Stomach smooth muscle (tissue), 2 donors: ENCODE results near the gene CTSZ.

Experiments
- H3K27ac ChIP-seq: one replicate; pipeline ENCODE4 v1.7.0; 2013; ENCODE audit warnings: mild to moderate bottlenecking, low read length, inconsistent platforms
- H3K27me3 ChIP-seq, 2 donors: one replicate each; pipeline ENCODE4 v1.7.0; 2013; ENCODE audit warnings: low read length in 2 of 2; ENCODE audit not compliant: insufficient read depth in 2 of 2, control insufficient read depth in 1 of 2
- H3K36me3 ChIP-seq, 2 donors: one replicate each; pipeline ENCODE4 v1.7.0; 2013; ENCODE audit warnings: low read length in 2 of 2; ENCODE audit not compliant: control insufficient read depth in 2 of 2, insufficient read depth in 2 of 2
- H3K4me1 ChIP-seq: one replicate; pipeline ENCODE4 v1.7.0; 2013; ENCODE audit warnings: low read length; ENCODE audit not compliant: control insufficient read depth, insufficient read depth
- H3K4me3 ChIP-seq, 2 donors: one replicate each; pipeline ENCODE4 v1.7.0; 2013; ENCODE audit warnings: low read length in 2 of 2
- H3K9ac ChIP-seq, 2 donors: one replicate each; pipeline ENCODE4 v1.7.0; 2013; ENCODE audit warnings: low read length in 2 of 2, mild to moderate bottlenecking in 1 of 2
- H3K9me3 ChIP-seq, 2 donors: one replicate each; pipeline ENCODE4 v1.7.0; 2013; ENCODE audit warnings: low read length in 2 of 2; ENCODE audit not compliant: control insufficient read depth in 2 of 2
- donor health status: healthy.
- donor health status: Pancreatic carcinoma.

CTSZ gene

GRCh38 chr20:59022754-59023153, 15.7 kb upstream of the CTSZ start:
- H3K4me1 ChIP-seq, result no peaks in the 10 kb centered on the region
- H3K4me3 ChIP-seq, result no peak overlapping the region
- no peak overlapping the region for H3K9ac ChIP-seq
- peaks cover 21 to 27% of the 10 kb centered on the region in 2 donors for H3K36me3 ChIP-seq
- no peaks in the 10 kb centered on the region for H3K27me3 ChIP-seq
- H3K27ac ChIP-seq, result no peak overlapping the region
- no peaks in the 10 kb centered on the region for H3K9me3 ChIP-seq

- H3K27me3 ChIP-seq, result no peaks in the 10 kb centered on the region
- no peaks in the 10 kb centered on the region for H3K9me3 ChIP-seq
- peaks cover 17 to 23% of the 10 kb centered on the region in 2 donors for H3K36me3 ChIP-seq
- H3K9ac ChIP-seq, result peak overlapping the region in 1 of 2 donors; percentile 10
- no peak overlapping the region for H3K4me3 ChIP-seq
- H3K27ac ChIP-seq, result no peak overlapping the region
- H3K4me1 ChIP-seq, result no peaks in the 10 kb centered on the region
Observed at GRCh38 chr20:59020938-59021551, 14.0 kb upstream of the CTSZ start.

- no peaks in the 10 kb centered on the region for H3K4me1 ChIP-seq
- H3K9ac ChIP-seq, result no peak within 1 kb of the TSS
- no peaks in the 10 kb centered on the region for H3K27me3 ChIP-seq
- H3K4me3 ChIP-seq, result no peak within 1 kb of the TSS
- H3K27ac ChIP-seq, result no peak within 1 kb of the TSS
- H3K36me3 ChIP-seq, result peaks cover 5 to 13% of the 10 kb centered on the region in 2 donors
- H3K9me3 ChIP-seq, result no peaks in the 10 kb centered on the region
Observed at GRCh38 chr20:59019217-59019616, 12.2 kb upstream of the CTSZ start, which contains the start of gene TUBB1. TSS of gene TUBB1 (plus strand) at chr20:59019429. CDS start at chr20:59019523, 94 bp downstream.

GRCh38 chr20:59018817-59019216, 11.8 kb upstream of the CTSZ start:
- Histone ChIP-seq H3K9ac (no peak overlapping the region), H3K36me3 (peaks cover 5 to 9% of the 10 kb centered on the region in 2 donors), H3K27ac (no peak overlapping the region), H3K4me1 (no peaks in the 10 kb centered on the region), H3K27me3 (no peaks in the 10 kb centered on the region), H3K9me3 (no peaks in the 10 kb centered on the region), H3K4me3 (no peak overlapping the region)

GRCh38 chr20:59017493-59018231, 10.6 kb upstream of the CTSZ start:
- no peak overlapping the region for H3K27ac ChIP-seq

GRCh38 chr20:59016795-59017492, 9.9 kb upstream of the CTSZ start:
- Histone ChIP-seq H3K36me3 (no peaks in the 10 kb centered on the region), H3K4me3 (no peak overlapping the region), H3K27me3 (no peaks in the 10 kb centered on the region), H3K27ac (no peak overlapping the region), H3K9ac (no peak overlapping the region), H3K4me1 (no peaks in the 10 kb centered on the region), H3K9me3 (no peaks in the 10 kb centered on the region)

More at GRCh38 chr20:59017493-59018231, 10.6 kb upstream of the CTSZ start:
- Histone ChIP-seq H3K4me1 (no peaks in the 10 kb centered on the region), H3K9ac (no peak overlapping the region), H3K9me3 (no peaks in the 10 kb centered on the region), H3K36me3 (peaks cover 0 to 2% of the 10 kb centered on the region in 2 donors), H3K4me3 (no peak overlapping the region), H3K27me3 (no peaks in the 10 kb centered on the region)

- Histone ChIP-seq H3K36me3 (no peaks in the 10 kb centered on the region), H3K27me3 (no peaks in the 10 kb centered on the region), H3K4me1 (peaks cover 3% of the 10 kb centered on the region), H3K9me3 (no peaks in the 10 kb centered on the region), H3K27ac (no peak overlapping the region), H3K4me3 (no peak overlapping the region), H3K9ac (no peak overlapping the region)
Observed at GRCh38 chr20:59015812-59016711, 9.0 kb upstream of the CTSZ start.

GRCh38 chr20:59015411-59015810, 8.4 kb upstream of the CTSZ start:
- Histone ChIP-seq H3K36me3 (no peaks in the 10 kb centered on the region), H3K27me3 (no peaks in the 10 kb centered on the region), H3K4me1 (peaks cover 3% of the 10 kb centered on the region), H3K27ac (no peak overlapping the region), H3K9me3 (no peaks in the 10 kb centered on the region), H3K9ac (no peak overlapping the region), H3K4me3 (no peak overlapping the region)

- Histone ChIP-seq H3K36me3 (no peaks in the 10 kb centered on the region), H3K9ac (no peak overlapping the region), H3K27ac (no peak overlapping the region), H3K4me3 (no peak overlapping the region), H3K4me1 (peaks cover 3% of the 10 kb centered on the region), H3K27me3 (no peaks in the 10 kb centered on the region), H3K9me3 (no peaks in the 10 kb centered on the region)
Observed at GRCh38 chr20:59014680-59015389, 7.8 kb upstream of the CTSZ start.
